RWPE2 (cell line): Measurements from ENCODE around the gene IFI27.
"Not testable (repeated sequence)": the region's sequence is repeated elsewhere in the genome, so short reads cannot be mapped to it uniquely, and the experiment has no call there.

ENCODE experiments used
- ATAC-seq: fragments of 200-7000 bp; cut with Tn5 transposase; 3 replicates; pipeline ENCODE4 v1.9.1; 2021; ENCODE audit warnings: low read depth
- DNase-seq: peaks from one replicate; pipeline ENCODE4 v3.0.0-alpha.2; 2020; ENCODE audit warnings: low spot score
- H3K27ac ChIP-seq: fragments of 450-650 bp; 2 replicates; pipeline ENCODE4 v1.5.1; 2017; ENCODE audit warnings: mild to moderate bottlenecking; ENCODE audit not compliant: poor library complexity, severe bottlenecking
- H3K27me3 ChIP-seq: fragments of 250-450 bp; sonication (Bioruptor Pico); 2 replicates; pipeline ENCODE4 v1.5.1; 2021; ENCODE audit warnings: mild to moderate bottlenecking, moderate library complexity; ENCODE audit not compliant: insufficient read depth, poor library complexity, severe bottlenecking
- H3K36me3 ChIP-seq: fragments of 250-450 bp; sonication (Bioruptor Pico); 2 replicates; pipeline ENCODE4 v1.5.1; 2020; ENCODE audit warnings: low read depth, mild to moderate bottlenecking, moderate library complexity
- H3K4me1 ChIP-seq: fragments of 250-450 bp; sonication (Bioruptor Pico); 2 replicates; pipeline ENCODE4 v1.5.1; 2021; ENCODE audit warnings: mild to moderate bottlenecking, moderate library complexity; ENCODE audit not compliant: insufficient read depth, poor library complexity, severe bottlenecking
- H3K4me3 ChIP-seq: fragments of 250-450 bp; sonication (Bioruptor Pico); 2 replicates; pipeline ENCODE4 v1.5.1; 2021; ENCODE audit warnings: mild to moderate bottlenecking, moderate library complexity; ENCODE audit not compliant: severe bottlenecking
- H3K9me3 ChIP-seq: fragments of 250-450 bp; sonication (Bioruptor Pico); 2 replicates; pipeline ENCODE4 v1.5.1; 2021; ENCODE audit warnings: mild to moderate bottlenecking, moderate library complexity; ENCODE audit not compliant: severe bottlenecking
- TF ChIP-seq, protein P1 (sequence below): fragments of 450-650 bp; IDR thresholded peaks from one replicate; pipeline ENCODE4 v1.5.1; 2017; ENCODE audit warnings: mild to moderate bottlenecking, moderate library complexity; ENCODE audit not compliant: poor library complexity, severe bottlenecking

IFI27 gene

DNA sequence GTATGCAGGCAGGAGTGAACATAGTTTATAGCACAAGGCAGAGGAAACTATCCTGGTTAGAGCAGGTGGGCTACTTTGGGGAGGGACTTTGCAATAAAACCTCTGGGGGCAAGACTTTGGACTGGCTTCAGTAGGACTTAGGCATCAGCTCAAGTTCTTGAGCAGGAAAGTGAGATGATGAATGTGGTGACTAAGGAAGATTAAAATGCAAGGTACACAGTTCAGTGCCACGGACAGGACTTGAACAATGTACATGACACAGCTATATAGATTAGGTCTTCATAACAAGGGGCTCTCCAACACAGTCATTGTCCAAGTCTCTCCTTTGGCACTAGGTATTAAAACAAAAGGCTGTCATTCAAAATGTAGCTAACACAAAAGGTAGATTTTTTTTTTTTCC is 42.1 kb downstream of the IFI27 start:
- Histone ChIP-seq H3K27ac (no peak overlapping the region), H3K4me3 (no peak overlapping the region), H3K9me3 (no peaks in the 10 kb centered on the region), H3K4me1 (no peaks in the 10 kb centered on the region), H3K36me3 (no peaks in the 10 kb centered on the region), H3K27me3 (no peaks in the 10 kb centered on the region)
- no peak for DNase-seq
- peak; percentile 29; the same call in 1 of the 3 replicates for ATAC-seq
- TF ChIP-seq, protein P1, sequence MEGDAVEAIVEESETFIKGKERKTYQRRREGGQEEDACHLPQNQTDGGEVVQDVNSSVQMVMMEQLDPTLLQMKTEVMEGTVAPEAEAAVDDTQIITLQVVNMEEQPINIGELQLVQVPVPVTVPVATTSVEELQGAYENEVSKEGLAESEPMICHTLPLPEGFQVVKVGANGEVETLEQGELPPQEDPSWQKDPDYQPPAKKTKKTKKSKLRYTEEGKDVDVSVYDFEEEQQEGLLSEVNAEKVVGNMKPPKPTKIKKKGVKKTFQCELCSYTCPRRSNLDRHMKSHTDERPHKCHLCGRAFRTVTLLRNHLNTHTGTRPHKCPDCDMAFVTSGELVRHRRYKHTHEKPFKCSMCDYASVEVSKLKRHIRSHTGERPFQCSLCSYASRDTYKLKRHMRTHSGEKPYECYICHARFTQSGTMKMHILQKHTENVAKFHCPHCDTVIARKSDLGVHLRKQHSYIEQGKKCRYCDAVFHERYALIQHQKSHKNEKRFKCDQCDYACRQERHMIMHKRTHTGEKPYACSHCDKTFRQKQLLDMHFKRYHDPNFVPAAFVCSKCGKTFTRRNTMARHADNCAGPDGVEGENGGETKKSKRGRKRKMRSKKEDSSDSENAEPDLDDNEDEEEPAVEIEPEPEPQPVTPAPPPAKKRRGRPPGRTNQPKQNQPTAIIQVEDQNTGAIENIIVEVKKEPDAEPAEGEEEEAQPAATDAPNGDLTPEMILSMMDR: no peak

DNA sequence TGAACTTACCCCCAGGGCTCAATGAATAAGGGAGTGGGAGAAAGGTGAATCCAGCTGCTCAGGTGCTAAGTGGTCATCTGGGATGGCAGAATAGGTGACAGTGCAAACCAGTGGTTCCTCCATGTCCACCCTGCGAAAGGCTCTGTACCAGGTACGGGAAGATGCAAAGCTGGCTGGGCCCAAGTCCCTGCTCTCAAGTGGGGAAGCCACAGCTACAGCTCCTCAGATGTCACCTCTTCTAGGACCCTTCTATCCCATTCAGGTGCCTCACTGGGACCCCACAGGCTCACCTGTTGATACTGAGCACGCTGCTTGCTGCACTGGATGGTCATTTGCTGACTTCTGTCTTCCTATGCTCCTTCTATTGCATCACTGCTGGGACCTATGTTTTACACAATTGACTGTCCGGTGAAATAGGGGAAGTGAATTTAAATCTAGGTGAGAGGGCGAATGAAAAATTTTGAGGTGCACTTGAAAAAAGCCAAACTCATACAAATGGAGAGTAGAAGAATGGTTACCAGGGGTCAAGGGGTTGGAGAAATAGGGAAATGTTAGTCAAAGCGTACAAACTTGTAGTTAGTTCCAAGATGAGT is 43.3 kb downstream of the IFI27 start:
- TF ChIP-seq, protein P1: no peak
- ATAC-seq: no peak
- no peaks in the 10 kb centered on the region for H3K36me3 ChIP-seq
- DNase-seq: no peak
- H3K27me3 ChIP-seq: no peaks in the 10 kb centered on the region
- H3K4me1 ChIP-seq: no peaks in the 10 kb centered on the region
- H3K4me3 ChIP-seq: no peak overlapping the region
- no peaks in the 10 kb centered on the region for H3K9me3 ChIP-seq
- H3K27ac ChIP-seq: no peak overlapping the region

- ATAC-seq, H3K4me3 ChIP-seq, H3K36me3 ChIP-seq, DNase-seq, H3K27ac ChIP-seq, H3K27me3 ChIP-seq, H3K4me1 ChIP-seq, H3K9me3 ChIP-seq: not testable (repeated sequence)
Observed at GRCh38 chr14:94156143-94156542, 45.6 kb downstream of the IFI27 start.

- Histone ChIP-seq H3K27ac (no peak overlapping the region), H3K9me3 (no peaks in the 10 kb centered on the region), H3K4me1 (no peaks in the 10 kb centered on the region), H3K36me3 (no peaks in the 10 kb centered on the region), H3K27me3 (no peaks in the 10 kb centered on the region), H3K4me3 (no peak overlapping the region)
- ATAC-seq (no peak), DNase-seq (no peak)
- TF ChIP-seq, protein P1: no peak
Observed at GRCh38 chr14:94157197-94157596, 46.7 kb downstream of the IFI27 start.

GRCh38 chr14:94158239-94158883 is 47.8 kb downstream of the IFI27 start:
- Histone ChIP-seq H3K9me3 (no peaks in the 10 kb centered on the region), H3K36me3 (no peaks in the 10 kb centered on the region), H3K27ac (no peak overlapping the region), H3K4me3 (no peak overlapping the region), H3K4me1 (no peaks in the 10 kb centered on the region), H3K27me3 (no peaks in the 10 kb centered on the region)
- TF ChIP-seq, protein P1: no peak
- peak; percentile 46; the same call in 2 of the 3 replicates for ATAC-seq
- DNase-seq: no peak
